HG03460 (cell line): Measurements from ENCODE around the gene CDKN3.

Experiments used
- ATAC-seq: cut with Tn5 transposase; IDR thresholded peaks from one replicate; pipeline ENCODE4 v1.9.1; 2021; ENCODE audit not compliant: unreplicated experiment

CDKN3 gene

GRCh38 chr14:54396493-54397335, at the start of gene CDKN3:
TSS of gene CDKN3 (plus strand) at chr14:54397007. CDS start at chr14:54397069, 62 bp downstream.
- peak; percentile 96 for ATAC-seq

GRCh38 chr14:54347044-54347443, 49.8 kb upstream of the CDKN3 start:
- ATAC-seq = no peak

- no peak for ATAC-seq
Measured at GRCh38 chr14:54348001-54348611, 48.7 kb upstream of the CDKN3 start.

GRCh38 chr14:54348923-54349620, 47.7 kb upstream of the CDKN3 start:
- ATAC-seq = no peak

GRCh38 chr14:54349713-54350112, 47.1 kb upstream of the CDKN3 start:
- ATAC-seq = no peak

- no peak for ATAC-seq
Measured at GRCh38 chr14:54350203-54350602, 46.6 kb upstream of the CDKN3 start.

GRCh38 chr14:54353266-54353665, 43.5 kb upstream of the CDKN3 start:
- no peak for ATAC-seq

- no peak for ATAC-seq
Measured at GRCh38 chr14:54353694-54354093, 43.1 kb upstream of the CDKN3 start.

- no peak for ATAC-seq
Measured at GRCh38 chr14:54354096-54354495, 42.7 kb upstream of the CDKN3 start.

- no peak for ATAC-seq
Measured at GRCh38 chr14:54354968-54355641, 41.7 kb upstream of the CDKN3 start.

- ATAC-seq = no peak
Measured at GRCh38 chr14:54355698-54356097, 41.1 kb upstream of the CDKN3 start.

GRCh38 chr14:54356172-54356571, 40.6 kb upstream of the CDKN3 start:
- no peak for ATAC-seq

GRCh38 chr14:54360667-54361066, 36.1 kb upstream of the CDKN3 start:
- ATAC-seq = no peak

GRCh38 chr14:54362089-54362504, 34.7 kb upstream of the CDKN3 start:
- ATAC-seq = no peak

GRCh38 chr14:54362759-54363437, 33.9 kb upstream of the CDKN3 start:
- ATAC-seq = no peak

GRCh38 chr14:54364555-54365415, 32.0 kb upstream of the CDKN3 start:
- no peak for ATAC-seq

GRCh38 chr14:54366736-54367735, 29.8 kb upstream of the CDKN3 start:
- no peak for ATAC-seq

- no peak for ATAC-seq
Measured at GRCh38 chr14:54368291-54368690, 28.5 kb upstream of the CDKN3 start.

- no peak for ATAC-seq
Measured at GRCh38 chr14:54369343-54369742, 27.5 kb upstream of the CDKN3 start.
